ENCODE measurements around the gene RAD51B. TPM values are rescaled to one million over a fixed set of nuclear protein-coding genes. Genes with fewer than 3 reads are reported as not detected.
A peak's percentile ranks its signal among the peaks of the same experiment; 100 is the strongest.

Gene RAD51B
- total RNA-seq, 1 donor from 2014 or later = 2.5 TPM

- DNase-seq (no peak), ATAC-seq (ENCODE audit: poor library complexity) (no peak)
- intact Hi-C loops (cut with DNase I) = loop anchor here (5.0 kb wide), 1 partner anchor 271 kb away; the partner anchor contains the start of gene ZFP36L1
These were observed 701.3 kb downstream of the RAD51B start for GRCh38 chr14:68520637-68521556.

GRCh38 chr14:68521557-68521901 is 702.0 kb downstream of the RAD51B start:
- ATAC-seq (ENCODE audit: poor library complexity) (no peak), DNase-seq (no peak)

GRCh38 chr14:68521961-68522509 is 702.5 kb downstream of the RAD51B start:
- ATAC-seq (ENCODE audit: poor library complexity) (no peak), DNase-seq (no peak)
- intact Hi-C loops (cut with DNase I) = loop anchor here (5.0 kb wide), 1 partner anchor 270 kb away; the partner anchor contains the start of gene ZFP36L1

More at GRCh38 chr14:68521557-68521901, 702.0 kb downstream of the RAD51B start:
- intact Hi-C loops (cut with DNase I) = loop anchor here (5.0 kb wide), 1 partner anchor 271 kb away; the partner anchor contains the start of gene ZFP36L1

- DNase-seq = no peak
- intact Hi-C loops (cut with DNase I) = loop anchor here (5.0 kb wide), 1 partner anchor 270 kb away; the partner anchor contains the start of gene ZFP36L1
These were observed 703.1 kb downstream of the RAD51B start for GRCh38 chr14:68522510-68523325.

DNA sequence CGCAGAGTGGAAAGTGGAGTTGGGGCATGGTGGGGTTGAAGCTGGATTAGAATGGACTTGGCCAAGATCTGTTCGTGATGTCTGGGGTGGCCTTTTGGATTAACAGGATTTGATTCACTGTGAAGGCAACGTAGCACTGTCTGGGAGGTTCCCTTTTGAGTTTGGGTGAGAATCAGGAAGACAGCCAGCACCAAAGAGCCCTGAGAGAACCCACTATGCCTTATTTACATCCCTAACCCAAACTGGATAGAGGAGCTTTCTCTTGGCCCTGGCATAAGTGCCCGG is 703.7 kb downstream of the RAD51B start:
- intact Hi-C loops (cut with DNase I) = loop anchor here (5.0 kb wide), 1 partner anchor 269 kb away; the partner anchor contains the start of gene ZFP36L1
- DNase-seq = no peak
- ATAC-seq (ENCODE audit: poor library complexity) = no peak

More at GRCh38 chr14:68522510-68523325, 703.1 kb downstream of the RAD51B start:
- peak; percentile 5 for ATAC-seq (ENCODE audit: poor library complexity)

DNA sequence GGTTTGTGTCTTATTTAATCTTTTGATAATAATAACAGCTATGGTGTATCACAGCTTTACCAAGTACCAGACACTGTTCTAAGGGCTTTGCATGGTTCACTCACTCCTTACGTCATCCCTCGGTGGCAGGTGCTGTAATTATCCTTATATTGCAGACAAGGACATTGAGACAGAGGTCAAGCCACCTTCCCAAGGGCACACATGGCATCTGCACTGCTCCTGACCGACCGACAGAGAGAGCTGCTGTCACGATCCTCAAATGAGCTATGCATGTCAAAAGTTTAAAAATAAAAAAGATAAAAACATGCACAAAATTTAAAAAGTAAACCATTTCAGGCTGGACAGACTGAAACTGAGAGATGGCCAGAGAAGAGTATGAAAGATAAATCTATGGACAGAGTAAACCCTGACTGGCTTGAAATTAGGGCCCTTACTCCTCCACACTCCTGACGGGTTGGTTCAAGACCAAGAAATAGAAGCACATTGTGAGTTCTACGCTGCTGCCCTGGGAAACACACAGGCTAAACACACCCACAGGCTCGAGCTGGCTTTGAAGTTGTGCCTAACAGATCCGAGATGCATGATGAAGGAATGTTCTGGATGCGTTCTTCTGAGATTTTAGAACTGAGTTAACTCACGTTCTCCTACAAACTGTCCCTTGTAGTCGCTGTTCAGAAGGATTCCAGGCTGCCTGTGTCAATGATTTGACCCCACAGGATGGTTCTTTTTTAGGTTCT is 704.6 kb downstream of the RAD51B start:
- ATAC-seq (ENCODE audit: poor library complexity) = peak; percentile 41
- no peak for DNase-seq
- intact Hi-C loops (cut with DNase I) = loop anchor here (5.0 kb wide), 1 partner anchor 268 kb away; the partner anchor contains the start of gene ZFP36L1

- no peak for DNase-seq
- intact Hi-C loops (cut with DNase I) = no loop called here
- ATAC-seq (ENCODE audit: poor library complexity) = no peak
These were observed 705.9 kb downstream of the RAD51B start for GRCh38 chr14:68525516-68525915.

GRCh38 chr14:68526512-68527091 is 707.0 kb downstream of the RAD51B start:
- peak; percentile 58 for ATAC-seq (ENCODE audit: poor library complexity)
- intact Hi-C loops (cut with DNase I) = no loop called here
- peak; percentile 67 for DNase-seq

- DNase-seq (no peak), ATAC-seq (ENCODE audit: poor library complexity) (peak; percentile 21)
- intact Hi-C loops (cut with DNase I) = no loop called here
These were observed 707.8 kb downstream of the RAD51B start for GRCh38 chr14:68527329-68527851.

DNA sequence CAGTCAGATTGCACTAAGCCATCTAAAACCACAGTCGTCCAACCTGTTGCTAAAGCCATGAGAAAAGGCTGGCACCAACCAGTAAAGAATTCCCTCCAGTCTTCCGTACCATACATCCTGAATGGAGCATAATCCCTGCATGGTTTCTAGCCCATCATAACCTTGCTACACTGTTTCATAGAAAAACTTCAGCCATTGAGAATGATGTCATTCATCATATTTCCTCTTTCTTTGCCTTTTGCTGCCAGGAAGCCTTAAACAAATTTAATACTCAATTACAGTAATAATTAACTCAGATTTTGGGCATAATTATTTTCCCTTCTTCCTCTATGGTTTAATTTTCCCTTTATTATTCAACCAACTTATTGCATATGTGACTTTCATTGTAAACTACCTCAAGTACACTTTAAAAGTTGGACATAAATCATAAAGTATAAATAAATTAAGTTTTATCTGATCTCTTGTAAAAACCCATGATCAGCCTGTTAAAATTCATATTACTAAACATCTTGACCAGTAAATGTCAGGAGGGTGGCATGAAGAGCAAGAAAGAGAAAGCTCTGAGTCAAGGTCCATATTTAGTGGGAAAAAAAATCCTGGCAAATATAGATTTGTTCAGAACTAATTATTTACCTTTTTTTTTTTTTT is 708.6 kb downstream of the RAD51B start:
- DNase-seq (no peak), ATAC-seq (ENCODE audit: poor library complexity) (no peak)
- intact Hi-C loops (cut with DNase I) = no loop called here

DNA sequence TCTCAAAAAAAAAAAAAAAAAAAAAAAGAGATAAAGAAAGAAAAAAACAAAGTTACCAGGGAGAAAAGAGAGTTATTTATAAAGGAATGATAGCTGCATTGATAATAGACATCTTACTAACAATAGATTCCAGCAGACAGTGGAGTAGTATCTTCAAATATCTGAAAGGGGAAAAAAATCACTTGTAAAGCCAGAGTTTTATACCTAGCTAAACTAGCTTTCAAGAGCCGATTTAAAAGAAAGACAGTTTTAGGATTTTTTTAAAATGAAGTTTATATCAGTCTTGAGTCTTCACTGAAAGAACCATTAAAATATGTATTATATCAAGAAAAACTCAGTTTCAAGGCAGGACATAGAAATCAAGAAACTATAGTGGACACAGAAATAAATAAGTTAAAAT is 710.9 kb downstream of the RAD51B start:
- no peak for ATAC-seq (ENCODE audit: poor library complexity)
- intact Hi-C loops (cut with DNase I) = no loop called here

GRCh38 chr14:68532496-68532895 is 712.9 kb downstream of the RAD51B start:
- no peak for DNase-seq
- intact Hi-C loops (cut with DNase I) = no loop called here
- ATAC-seq (ENCODE audit: poor library complexity) = no peak

More for the DNA sequence above, 710.9 kb downstream of the RAD51B start:
- no peak for DNase-seq

DNA sequence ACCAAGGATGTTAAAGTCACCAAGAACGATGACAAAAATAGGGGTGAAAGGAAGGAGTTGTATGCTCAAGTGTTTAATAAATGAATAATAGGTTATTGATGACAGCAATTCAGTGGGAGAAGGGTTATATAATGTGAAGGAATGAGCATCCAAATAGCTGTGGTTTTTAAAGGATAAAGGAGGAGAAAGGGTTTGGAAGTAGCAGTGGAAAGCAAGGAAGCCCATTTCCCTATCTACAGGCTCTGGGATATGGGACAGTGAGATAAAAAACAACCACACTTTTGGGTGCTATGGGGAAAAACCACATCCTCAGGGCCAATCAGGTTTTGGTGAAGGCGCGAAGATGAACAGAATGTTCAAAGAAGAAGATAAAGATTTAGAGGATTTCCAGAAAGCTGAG is 714.7 kb downstream of the RAD51B start:
- ATAC-seq (ENCODE audit: poor library complexity) (no peak), DNase-seq (no peak)
- intact Hi-C loops (cut with DNase I) = no loop called here

- ATAC-seq (ENCODE audit: poor library complexity) (no peak), DNase-seq (no peak)
These were observed 715.9 kb downstream of the RAD51B start for GRCh38 chr14:68535404-68536017.

GRCh38 chr14:68536018-68536410 is 716.4 kb downstream of the RAD51B start:
- no peak for ATAC-seq (ENCODE audit: poor library complexity)
- DNase-seq = no peak
- intact Hi-C loops (cut with DNase I) = no loop called here

More at GRCh38 chr14:68535404-68536017, 715.9 kb downstream of the RAD51B start:
- intact Hi-C loops (cut with DNase I) = no loop called here

DNA sequence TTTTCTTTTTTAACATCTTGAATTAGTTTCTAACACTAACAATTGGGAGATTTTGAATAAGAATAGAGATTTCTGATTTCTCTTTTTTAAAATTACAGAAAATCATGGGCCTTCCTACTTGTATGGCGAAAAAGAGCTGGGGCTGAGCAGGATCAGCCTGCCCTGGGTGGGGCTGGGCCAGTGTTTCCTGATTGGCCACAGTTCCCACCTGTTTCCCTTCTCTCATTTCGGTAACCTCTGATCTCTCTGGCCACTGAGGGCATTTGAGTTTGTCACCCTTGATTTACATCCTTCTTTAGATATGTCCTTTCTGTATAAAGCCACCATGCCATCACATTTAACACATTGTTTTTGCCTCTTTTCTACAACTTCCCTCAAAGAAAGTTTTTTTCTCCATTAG is 719.1 kb downstream of the RAD51B start:
- intact Hi-C loops (cut with DNase I) = no loop called here
- ATAC-seq (ENCODE audit: poor library complexity) = no peak

GRCh38 chr14:68539241-68539737 is 719.7 kb downstream of the RAD51B start:
- DNase-seq (peak; percentile 53), ATAC-seq (ENCODE audit: poor library complexity) (peak; percentile 76)
- intact Hi-C loops (cut with DNase I) = no loop called here

More for the DNA sequence above, 719.1 kb downstream of the RAD51B start:
- no peak for DNase-seq

Measured in Right ventricle myocardium superior (tissue), 1 donor.